Smooth muscle cell (in vitro differentiated cells): Measurements from ENCODE around the gene IQGAP2. TPM values are rescaled to one million over a fixed set of nuclear protein-coding genes. Genes with fewer than 3 reads are reported as not detected.

Source experiments
- DNase-seq: peaks from one replicate; lab custom pipeline; 2025; ENCODE audit not compliant: unreplicated experiment; lab: John Stamatoyannopoulos, UW
- H2AFZ ChIP-seq: fragments of 200-600 bp; sonication (generic); 2 replicates; pipeline ENCODE4 v1.6.0; 2016; ENCODE audit warnings: antibody characterized with exemption, low read depth, mild to moderate bottlenecking
- H3F3A ChIP-seq: fragments of 200-600 bp; sonication (generic); 2 replicates; pipeline ENCODE4 v1.6.0; 2017; ENCODE audit warnings: antibody characterized with exemption, low read depth
- H3K27ac ChIP-seq: fragments of 200-600 bp; sonication (generic); 2 replicates; pipeline ENCODE4 v1.5.1; 2016; ENCODE audit warnings: low read depth, mild to moderate bottlenecking
- H3K27me3 ChIP-seq: fragments of 200-600 bp; sonication (generic); 2 replicates; pipeline ENCODE4 v1.6.1; 2016; ENCODE audit warnings: low read depth, mild to moderate bottlenecking
- H3K36me3 ChIP-seq: fragments of 200-600 bp; sonication (generic); 2 replicates; pipeline ENCODE4 v1.5.1; 2016; ENCODE audit warnings: low read depth
- H3K4me1 ChIP-seq: fragments of 200-600 bp; sonication (generic); 2 replicates; pipeline ENCODE4 v1.5.1; 2016; ENCODE audit warnings: low read depth
- H3K4me2 ChIP-seq: fragments of 200-600 bp; sonication (generic); 2 replicates; pipeline ENCODE4 v1.6.0; 2016; ENCODE audit warnings: mild to moderate bottlenecking
- H3K4me3 ChIP-seq: fragments of 200-600 bp; sonication (generic); 2 replicates; pipeline ENCODE4 v1.5.1; 2016; ENCODE audit warnings: mild to moderate bottlenecking
- H3K79me2 ChIP-seq: fragments of 200-600 bp; sonication (generic); 2 replicates; pipeline ENCODE4 v1.6.0; 2016; ENCODE audit warnings: low read depth, mild to moderate bottlenecking
- H3K9ac ChIP-seq: fragments of 200-600 bp; sonication (generic); 2 replicates; pipeline ENCODE4 v1.6.0; 2016; ENCODE audit warnings: low read depth
- H3K9me3 ChIP-seq: fragments of 200-600 bp; sonication (generic); replicated peaks from 2 replicates; pipeline ENCODE4 v1.5.1; 2016; ENCODE audit warnings: low read depth
- H4K20me1 ChIP-seq: fragments of 200-600 bp; sonication (generic); 2 replicates; pipeline ENCODE4 v1.6.0; 2016; ENCODE audit warnings: low read depth
- CTCF ChIP-seq: fragments of 200-600 bp; sonication (generic); IDR thresholded peaks from 2 replicates; pipeline ENCODE4 v1.5.1; 2017; ENCODE audit warnings: borderline replicate concordance, mild to moderate bottlenecking, antibody characterized with exemption; ENCODE audit not compliant: insufficient read depth, poor library complexity, severe bottlenecking
- WGBS: methylation state at CpG from one replicate; pipeline ENCODE4 v1.1.7; 2016; ENCODE audit warnings: low lambda C conversion rate; 5-methylcytosine and 5-hydroxymethylcytosine counted together
- polyA plus RNA-seq: library from polyadenylated mRNA; unstranded; fragments of >200 nt; fragmentation: Nextera tagmentation; extraction: Ambion mirVana; gene quantifications from 2 replicates; pipeline ENCODE4 v1.2.1, GENCODE V29; 2016
- total RNA-seq: library from RNA; depleted of rRNA; stranded (reverse); fragments of >200 nt; gene quantifications from 2 replicates; pipeline ENCODE4 v1.2.3, GENCODE V29; 2014

The IQGAP2 gene
- total and polyA plus RNA-seq, 2 experiments from 2014 or later = 7.3 to 16.6 TPM

- TF ChIP-seq CTCF = no peak
These were observed 79.9 kb downstream of the IQGAP2 start for GRCh38 chr5:76482984-76483383.

GRCh38 chr5:76483433-76483832 is 80.3 kb downstream of the IQGAP2 start:
- Histone ChIP-seq H3K9ac (no peak overlapping the region), H3K4me3 (no peak overlapping the region), H4K20me1 (no peaks in the 10 kb centered on the region), H3K9me3 (no peaks in the 10 kb centered on the region), H3K4me1 (peaks cover under 1% of the 10 kb centered on the region), H2AFZ (no peak overlapping the region), H3F3A (no peaks in the 10 kb centered on the region), H3K27ac (no peak overlapping the region), H3K79me2 (no peaks in the 10 kb centered on the region), H3K4me2 (no peak overlapping the region), H3K36me3 (no peaks in the 10 kb centered on the region), H3K27me3 (no peaks in the 10 kb centered on the region)
- 78% methylated on average over 5 of the region's 5 CpGs for WGBS
- DNase-seq = no peak
- no peak for TF ChIP-seq CTCF

More at GRCh38 chr5:76482984-76483383, 79.9 kb downstream of the IQGAP2 start:
- Histone ChIP-seq H3K4me1 (no peaks in the 10 kb centered on the region), H3K27ac (no peak overlapping the region), H3K9ac (no peak overlapping the region), H2AFZ (no peak overlapping the region), H3K36me3 (no peaks in the 10 kb centered on the region), H3K27me3 (no peaks in the 10 kb centered on the region), H3F3A (no peaks in the 10 kb centered on the region), H3K79me2 (no peaks in the 10 kb centered on the region), H3K4me2 (no peak overlapping the region), H4K20me1 (no peaks in the 10 kb centered on the region), H3K4me3 (no peak overlapping the region), H3K9me3 (no peaks in the 10 kb centered on the region)
- no peak for DNase-seq
- WGBS = 90% methylated on average over 4 of the region's 4 CpGs

- DNase-seq = no peak
- H3K9me3 ChIP-seq = no peaks in the 10 kb centered on the region
- no peak overlapping the region for H3K4me3 ChIP-seq
- no peaks in the 10 kb centered on the region for H3K79me2 ChIP-seq
- no peak overlapping the region for H3K4me2 ChIP-seq
- no peak overlapping the region for H3K9ac ChIP-seq
- H3K27me3 ChIP-seq = no peaks in the 10 kb centered on the region
- H3K4me1 ChIP-seq = peaks cover 4% of the 10 kb centered on the region
- no peaks in the 10 kb centered on the region for H3K36me3 ChIP-seq
- no peak overlapping the region for H3K27ac ChIP-seq
- no peaks in the 10 kb centered on the region for H4K20me1 ChIP-seq
- no peak overlapping the region for H2AFZ ChIP-seq
- H3F3A ChIP-seq = no peaks in the 10 kb centered on the region
- WGBS = 79% methylated on average over 4 of the region's 4 CpGs
- TF ChIP-seq CTCF = no peak
These were observed 80.8 kb downstream of the IQGAP2 start for GRCh38 chr5:76483881-76484280.

GRCh38 chr5:76485511-76485910 is 82.4 kb downstream of the IQGAP2 start:
- Histone ChIP-seq H3K27me3 (no peaks in the 10 kb centered on the region), H4K20me1 (no peaks in the 10 kb centered on the region), H3K27ac (no peak overlapping the region), H3K4me3 (no peak overlapping the region), H3K4me1 (peaks cover 9% of the 10 kb centered on the region), H3K79me2 (no peaks in the 10 kb centered on the region), H3K9me3 (no peaks in the 10 kb centered on the region), H3K4me2 (no peak overlapping the region), H2AFZ (no peak overlapping the region), H3F3A (no peaks in the 10 kb centered on the region), H3K9ac (no peak overlapping the region), H3K36me3 (no peaks in the 10 kb centered on the region)
- no peak for TF ChIP-seq CTCF
- no peak for DNase-seq
